Measurements from ENCODE around the gene RNF144A. TPM values are rescaled to one million over a fixed set of nuclear protein-coding genes. Genes with fewer than 3 reads are reported as not detected.

Gene RNF144A
- 10 to 100 TPM; 13.6 to 29.2 TPM for total RNA-seq

DNA sequence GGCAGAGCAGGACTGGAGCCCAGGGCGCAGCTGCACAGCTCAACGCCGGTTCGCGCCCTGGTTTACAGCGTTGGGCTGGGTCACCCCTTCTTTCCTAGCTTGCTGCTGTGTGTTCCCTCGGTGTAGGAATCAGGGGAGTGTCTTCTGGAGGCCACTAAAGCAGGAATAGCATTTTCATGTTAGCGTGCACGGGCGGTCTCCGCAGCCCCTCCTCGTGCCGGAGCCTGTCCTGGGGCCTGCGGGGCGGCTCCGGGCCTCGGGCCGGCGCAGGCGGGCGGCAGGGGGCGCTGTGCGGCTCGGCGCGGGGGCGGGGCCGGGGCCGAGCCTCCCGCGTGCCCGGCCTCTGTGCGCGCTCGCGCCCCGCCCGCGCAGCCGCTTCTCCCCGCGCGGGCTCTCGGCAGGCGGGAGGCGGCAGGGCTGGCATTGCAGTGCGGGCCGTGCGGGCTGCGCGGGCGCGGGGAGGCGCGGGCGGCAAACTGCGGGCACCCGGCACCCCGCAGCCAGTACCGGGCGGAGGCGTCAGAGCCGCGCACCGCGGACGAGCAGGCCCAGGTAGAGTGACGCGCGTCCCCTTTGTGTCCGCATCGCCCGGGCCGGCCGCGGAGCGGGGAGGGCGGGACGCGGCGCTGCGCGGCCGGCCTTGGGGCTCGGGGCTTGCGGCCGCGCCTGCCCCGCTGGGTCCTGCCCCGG is at the start of gene RNF144A:
TSS of gene RNF144A (plus strand) at position 342 of the 690 bp plus-strand sequence. CDS start 79,515 bp downstream, outside the sequence.
- Mint-ChIP-seq H3K9me3 (no peaks in the 10 kb centered on the region), H3K27ac (peak within 1 kb of the TSS; percentile 54), H3K4me1 (peaks cover 46% of the 10 kb centered on the region), H3K27me3 (no peaks in the 10 kb centered on the region), H3K36me3 (ENCODE audit: low read depth) (peaks cover 7% of the 10 kb centered on the region), H3K4me3 (peak within 1 kb of the TSS; percentile 78)
- peak; percentile 77 for ATAC-seq (replicated peaks)

DNA sequence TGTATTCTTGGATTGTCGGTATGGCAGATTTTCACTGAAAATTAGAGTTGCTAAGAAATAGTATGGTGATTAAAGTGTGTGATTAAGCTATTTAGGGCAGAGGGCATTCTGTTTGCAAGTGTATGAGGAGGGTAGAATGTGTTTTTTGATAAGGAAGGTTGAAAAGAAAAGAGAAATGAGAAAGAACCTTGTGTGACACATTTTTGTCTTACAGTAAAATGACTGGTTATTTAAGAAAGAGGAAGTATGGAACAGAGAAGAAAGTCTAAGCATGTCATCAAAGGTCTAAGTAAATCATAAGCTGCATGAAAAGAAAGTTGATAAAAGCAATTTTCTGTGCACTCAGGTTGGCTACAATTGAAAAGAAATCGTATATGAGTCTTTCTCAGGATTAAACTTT is 44.8 kb upstream of the RNF144A start:
- Mint-ChIP-seq H3K9me3 (no peaks in the 10 kb centered on the region), H3K27me3 (no peaks in the 10 kb centered on the region), H3K4me3 (no peak overlapping the region), H3K4me1 (peaks cover 3% of the 10 kb centered on the region), H3K36me3 (ENCODE audit: low read depth) (no peaks in the 10 kb centered on the region), H3K27ac (no peak overlapping the region)
- ATAC-seq (replicated peaks): no peak

- H3K27ac Mint-ChIP-seq: no peak overlapping the region
- ATAC-seq (replicated peaks): no peak
- peaks cover 10% of the 10 kb centered on the region for H3K4me1 Mint-ChIP-seq
- no peaks in the 10 kb centered on the region for H3K9me3 Mint-ChIP-seq
- no peaks in the 10 kb centered on the region for H3K36me3 Mint-ChIP-seq (ENCODE audit: low read depth)
- no peak overlapping the region for H3K4me3 Mint-ChIP-seq
- H3K27me3 Mint-ChIP-seq: no peaks in the 10 kb centered on the region
Measured at GRCh38 chr2:6874032-6874431, 43.2 kb upstream of the RNF144A start.

- Mint-ChIP-seq H3K36me3 (ENCODE audit: low read depth) (no peaks in the 10 kb centered on the region), H3K27ac (no peak overlapping the region), H3K27me3 (no peaks in the 10 kb centered on the region), H3K4me1 (peaks cover 24% of the 10 kb centered on the region), H3K9me3 (no peaks in the 10 kb centered on the region), H3K4me3 (no peak overlapping the region)
- ATAC-seq (replicated peaks): no peak
Measured at GRCh38 chr2:6876309-6876708, 40.9 kb upstream of the RNF144A start.

DNA sequence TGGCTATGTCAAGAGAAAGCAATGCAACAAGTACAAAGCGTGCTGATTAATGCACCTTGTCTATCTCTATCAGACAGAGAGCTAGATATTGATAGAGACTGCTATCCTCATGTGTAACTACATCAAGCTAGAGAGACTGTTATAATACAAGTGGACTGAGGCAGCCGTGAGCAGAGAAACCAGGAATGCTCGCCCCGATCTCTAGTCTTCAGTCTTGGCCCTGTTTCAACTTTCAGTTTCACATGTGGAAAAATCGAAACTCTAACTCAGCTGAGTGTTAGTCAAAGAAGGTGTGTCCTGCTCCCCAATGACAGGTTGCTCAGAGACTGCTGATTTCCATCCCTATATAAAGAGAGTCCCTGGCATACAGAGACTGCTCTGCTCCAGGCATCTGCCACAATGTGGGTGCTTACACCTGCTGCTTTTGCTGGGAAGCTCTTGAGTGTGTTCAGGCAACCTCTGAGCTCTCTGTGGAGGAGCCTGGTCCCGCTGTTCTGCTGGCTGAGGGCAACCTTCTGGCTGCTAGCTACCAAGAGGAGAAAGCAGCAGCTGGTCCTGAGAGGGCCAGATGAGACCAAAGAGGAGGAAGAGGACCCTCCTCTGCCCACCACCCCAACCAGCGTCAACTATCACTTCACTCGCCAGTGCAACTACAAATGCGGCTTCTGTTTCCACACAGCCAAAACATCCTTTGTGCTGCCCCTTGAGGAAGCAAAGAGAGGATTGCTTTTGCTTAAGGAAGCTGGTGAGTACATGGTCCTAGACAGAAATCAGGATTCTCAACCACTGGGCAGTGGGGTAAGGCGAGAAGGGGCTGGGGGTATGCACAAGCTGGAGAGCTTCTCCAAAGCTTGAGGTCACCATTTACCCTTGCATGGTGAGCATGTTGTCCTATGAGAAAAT is 39.6 kb upstream of the RNF144A start, which contains the start of gene RSAD2:
TSS of gene RSAD2 (plus strand) at position 376 of the 903 bp plus-strand sequence. CDS start at position 400, 24 bp downstream.
- Mint-ChIP-seq H3K4me1 (peaks cover 24% of the 10 kb centered on the region), H3K4me3 (peak within 1 kb of the TSS; percentile 78), H3K27ac (peak within 1 kb of the TSS; percentile 23), H3K9me3 (no peaks in the 10 kb centered on the region), H3K36me3 (ENCODE audit: low read depth) (no peaks in the 10 kb centered on the region), H3K27me3 (no peaks in the 10 kb centered on the region)
- peak; percentile 94 for ATAC-seq (replicated peaks)

GRCh38 chr2:6878549-6878948 is 38.7 kb upstream of the RNF144A start:
- H3K4me3 Mint-ChIP-seq: peak overlapping the region; percentile 78
- H3K36me3 Mint-ChIP-seq (ENCODE audit: low read depth): no peaks in the 10 kb centered on the region
- no peak overlapping the region for H3K27ac Mint-ChIP-seq
- no peak for ATAC-seq (replicated peaks)
- H3K9me3 Mint-ChIP-seq: no peaks in the 10 kb centered on the region
- H3K27me3 Mint-ChIP-seq: no peaks in the 10 kb centered on the region
- peaks cover 24% of the 10 kb centered on the region for H3K4me1 Mint-ChIP-seq

DNA sequence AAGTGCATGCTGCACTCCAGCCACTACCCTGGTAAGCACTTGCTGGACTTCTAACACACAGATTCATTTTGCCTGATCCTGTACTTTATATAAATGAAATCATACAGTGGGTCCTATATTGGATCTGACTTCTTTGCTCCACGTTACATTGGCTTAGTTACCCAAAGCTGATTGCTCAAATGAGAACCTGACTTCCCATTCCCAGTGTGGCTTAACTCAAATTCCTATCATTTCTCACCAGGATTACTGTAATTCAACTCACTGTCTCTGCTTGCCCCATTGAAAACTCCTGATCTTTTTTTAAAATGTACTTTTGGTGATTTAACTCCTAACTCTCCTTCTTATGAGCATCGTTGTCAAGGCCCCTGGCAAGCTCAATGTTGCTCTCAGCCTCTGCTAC is 38.2 kb upstream of the RNF144A start:
- no peaks in the 10 kb centered on the region for H3K27me3 Mint-ChIP-seq
- peaks cover 26% of the 10 kb centered on the region for H3K4me1 Mint-ChIP-seq
- H3K36me3 Mint-ChIP-seq (ENCODE audit: low read depth): no peaks in the 10 kb centered on the region
- no peak for ATAC-seq (replicated peaks)
- no peaks in the 10 kb centered on the region for H3K9me3 Mint-ChIP-seq
- no peak overlapping the region for H3K27ac Mint-ChIP-seq
- H3K4me3 Mint-ChIP-seq: peak overlapping the region; percentile 78

DNA sequence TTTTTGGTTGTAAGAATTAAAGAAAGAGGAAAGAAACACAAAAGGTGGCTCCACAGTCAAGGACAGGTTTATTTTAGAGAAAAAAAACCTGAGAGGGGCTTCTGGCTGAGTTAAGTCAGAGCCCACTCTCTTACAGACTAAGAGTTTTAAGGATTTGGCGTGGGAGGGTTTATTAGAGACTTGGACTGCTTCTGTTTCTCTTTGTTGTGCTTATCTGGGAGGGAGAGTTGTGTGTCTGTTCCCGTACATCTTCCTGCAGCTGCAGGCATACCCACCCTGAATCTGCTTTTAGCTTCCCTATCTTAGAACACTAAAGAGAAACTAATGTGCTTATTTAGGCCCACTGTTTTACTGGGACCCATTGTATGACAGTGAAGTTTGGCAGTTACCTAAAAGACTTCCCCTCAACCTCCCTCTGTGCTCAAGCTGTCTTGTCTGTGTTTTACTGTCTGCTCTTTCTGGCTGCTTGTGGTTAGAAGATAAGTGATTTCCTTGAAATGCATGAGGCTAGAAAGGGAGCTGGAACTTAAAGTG is 36.9 kb upstream of the RNF144A start:
- Mint-ChIP-seq H3K36me3 (ENCODE audit: low read depth) (no peaks in the 10 kb centered on the region), H3K27ac (peak overlapping the region; percentile 55), H3K27me3 (no peaks in the 10 kb centered on the region), H3K4me3 (peak overlapping the region; percentile 52), H3K4me1 (peaks cover 28% of the 10 kb centered on the region), H3K9me3 (no peaks in the 10 kb centered on the region)
- peak; percentile 32 for ATAC-seq (replicated peaks)

DNA sequence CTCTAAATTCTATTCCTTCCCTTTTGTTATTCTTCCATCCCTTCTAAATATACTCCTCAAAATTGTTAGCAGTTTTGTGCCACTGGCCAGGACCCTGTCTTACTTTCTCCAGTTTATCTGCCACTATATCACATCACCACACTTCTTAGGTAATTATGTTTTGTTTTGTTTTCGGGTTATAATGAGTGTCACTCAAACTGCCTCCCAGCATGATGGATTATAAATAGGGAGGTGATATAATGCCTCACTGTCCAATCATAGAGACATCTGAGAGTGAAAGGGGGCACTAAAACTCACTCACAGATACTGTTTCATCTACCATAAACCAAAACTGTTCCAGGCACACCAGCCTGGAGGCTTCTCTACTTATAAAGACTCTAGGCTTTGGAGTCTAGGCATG is 36.2 kb upstream of the RNF144A start:
- Mint-ChIP-seq H3K4me1 (peaks cover 28% of the 10 kb centered on the region), H3K4me3 (peak overlapping the region; percentile 52), H3K9me3 (no peaks in the 10 kb centered on the region), H3K27me3 (no peaks in the 10 kb centered on the region), H3K36me3 (ENCODE audit: low read depth) (no peaks in the 10 kb centered on the region), H3K27ac (peak overlapping the region; percentile 29)
- no peak for ATAC-seq (replicated peaks)

- H3K4me1 Mint-ChIP-seq: peaks cover 28% of the 10 kb centered on the region
- H3K36me3 Mint-ChIP-seq (ENCODE audit: low read depth): no peaks in the 10 kb centered on the region
- no peak overlapping the region for H3K4me3 Mint-ChIP-seq
- H3K9me3 Mint-ChIP-seq: no peaks in the 10 kb centered on the region
- no peaks in the 10 kb centered on the region for H3K27me3 Mint-ChIP-seq
- ATAC-seq (replicated peaks): no peak
- H3K27ac Mint-ChIP-seq: no peak overlapping the region
Measured at GRCh38 chr2:6881516-6881915, 35.7 kb upstream of the RNF144A start.

GRCh38 chr2:6883448-6884122 is 33.6 kb upstream of the RNF144A start:
- Mint-ChIP-seq H3K27me3 (no peaks in the 10 kb centered on the region), H3K4me3 (no peak overlapping the region), H3K9me3 (no peaks in the 10 kb centered on the region), H3K36me3 (ENCODE audit: low read depth) (no peaks in the 10 kb centered on the region), H3K4me1 (peaks cover 22% of the 10 kb centered on the region), H3K27ac (no peak overlapping the region)
- no peak for ATAC-seq (replicated peaks)

GRCh38 chr2:6885551-6885950 is 31.7 kb upstream of the RNF144A start:
- Mint-ChIP-seq H3K4me3 (no peak overlapping the region), H3K27me3 (no peaks in the 10 kb centered on the region), H3K4me1 (peaks cover 11% of the 10 kb centered on the region), H3K27ac (no peak overlapping the region), H3K9me3 (no peaks in the 10 kb centered on the region), H3K36me3 (ENCODE audit: low read depth) (no peaks in the 10 kb centered on the region)
- no peak for ATAC-seq (replicated peaks)

- Mint-ChIP-seq H3K27ac (no peak overlapping the region), H3K27me3 (no peaks in the 10 kb centered on the region), H3K4me3 (no peak overlapping the region), H3K36me3 (ENCODE audit: low read depth) (no peaks in the 10 kb centered on the region), H3K4me1 (peaks cover 7% of the 10 kb centered on the region), H3K9me3 (no peaks in the 10 kb centered on the region)
- ATAC-seq (replicated peaks): no peak
Measured at GRCh38 chr2:6885968-6886367, 31.2 kb upstream of the RNF144A start.

DNA sequence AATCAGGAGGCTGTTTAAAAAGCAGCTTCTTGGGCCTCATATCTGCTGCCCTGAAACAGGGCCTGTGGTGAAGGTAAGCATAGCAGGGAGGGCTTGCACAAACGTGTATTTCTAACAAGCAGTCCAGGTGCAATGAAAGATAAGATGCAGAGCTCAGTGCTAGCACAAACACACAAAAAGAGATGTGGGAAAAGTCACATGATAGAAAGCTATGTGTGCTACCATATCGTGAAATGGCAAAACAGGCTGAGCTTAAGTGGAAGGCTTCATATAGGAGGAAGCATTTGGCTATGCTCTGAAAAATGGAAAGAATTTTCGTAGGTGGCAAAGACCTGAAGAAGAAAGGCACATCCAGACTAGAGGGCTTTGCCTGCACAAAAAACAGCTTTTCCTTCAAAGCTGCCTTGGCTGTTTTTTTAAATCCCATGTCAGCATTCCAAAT is 29.4 kb upstream of the RNF144A start:
- Mint-ChIP-seq H3K9me3 (no peaks in the 10 kb centered on the region), H3K4me1 (peaks cover 4% of the 10 kb centered on the region), H3K27me3 (no peaks in the 10 kb centered on the region), H3K36me3 (ENCODE audit: low read depth) (no peaks in the 10 kb centered on the region), H3K4me3 (no peak overlapping the region), H3K27ac (no peak overlapping the region)
- no peak for ATAC-seq (replicated peaks)
